ENCODE results near the gene UGT1A7.

Gene UGT1A7

GRCh38 chr2:233814056-233814835 is 132.5 kb downstream of the UGT1A7 start:
- no peak for DNase-seq (ENCODE audit: low read depth)
- TF ChIP-seq, protein P1, sequence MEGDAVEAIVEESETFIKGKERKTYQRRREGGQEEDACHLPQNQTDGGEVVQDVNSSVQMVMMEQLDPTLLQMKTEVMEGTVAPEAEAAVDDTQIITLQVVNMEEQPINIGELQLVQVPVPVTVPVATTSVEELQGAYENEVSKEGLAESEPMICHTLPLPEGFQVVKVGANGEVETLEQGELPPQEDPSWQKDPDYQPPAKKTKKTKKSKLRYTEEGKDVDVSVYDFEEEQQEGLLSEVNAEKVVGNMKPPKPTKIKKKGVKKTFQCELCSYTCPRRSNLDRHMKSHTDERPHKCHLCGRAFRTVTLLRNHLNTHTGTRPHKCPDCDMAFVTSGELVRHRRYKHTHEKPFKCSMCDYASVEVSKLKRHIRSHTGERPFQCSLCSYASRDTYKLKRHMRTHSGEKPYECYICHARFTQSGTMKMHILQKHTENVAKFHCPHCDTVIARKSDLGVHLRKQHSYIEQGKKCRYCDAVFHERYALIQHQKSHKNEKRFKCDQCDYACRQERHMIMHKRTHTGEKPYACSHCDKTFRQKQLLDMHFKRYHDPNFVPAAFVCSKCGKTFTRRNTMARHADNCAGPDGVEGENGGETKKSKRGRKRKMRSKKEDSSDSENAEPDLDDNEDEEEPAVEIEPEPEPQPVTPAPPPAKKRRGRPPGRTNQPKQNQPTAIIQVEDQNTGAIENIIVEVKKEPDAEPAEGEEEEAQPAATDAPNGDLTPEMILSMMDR (IDR thresholded peaks at IDR 0.05; ENCODE audit: low read depth, low read length, missing control alignments): no peak
- in situ Hi-C loops (cut with HindIII; ENCODE audit: low sequenced_read_pairs): no loop called here
- no peak overlapping the region for H3K4me3 ChIP-seq (ENCODE audit: low read depth, low read length)

DNA sequence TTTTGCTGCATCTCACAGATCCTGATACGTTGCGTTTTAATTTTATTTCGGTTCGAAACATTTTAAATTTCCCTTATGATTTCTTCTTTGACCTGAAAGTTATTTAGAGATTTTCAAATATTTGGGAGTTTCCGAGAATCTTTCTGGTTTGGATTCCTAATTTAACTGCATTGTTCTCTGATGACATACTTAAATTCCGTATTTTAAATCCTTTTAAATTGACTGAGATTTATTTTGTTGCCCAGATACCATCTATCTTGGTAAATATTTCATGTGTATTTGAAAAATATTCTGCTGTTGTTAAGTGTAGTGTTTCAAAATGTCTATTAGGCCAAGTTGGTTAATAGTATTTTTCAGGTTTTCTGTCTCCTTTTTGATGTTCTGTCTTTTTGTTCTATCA is 134.2 kb downstream of the UGT1A7 start:
- TF ChIP-seq, protein P1 (IDR thresholded peaks at IDR 0.05; ENCODE audit: low read depth, low read length, missing control alignments): no peak
- DNase-seq (ENCODE audit: low read depth): no peak
- in situ Hi-C loops (cut with HindIII; ENCODE audit: low sequenced_read_pairs): no loop called here
- H3K4me3 ChIP-seq (ENCODE audit: low read depth, low read length): no peak overlapping the region

GRCh38 chr2:233816334-233816733 is 134.6 kb downstream of the UGT1A7 start:
- in situ Hi-C loops (cut with HindIII; ENCODE audit: low sequenced_read_pairs): no loop called here
- TF ChIP-seq, protein P1 (IDR thresholded peaks at IDR 0.05; ENCODE audit: low read depth, low read length, missing control alignments): no peak
- no peak overlapping the region for H3K4me3 ChIP-seq (ENCODE audit: low read depth, low read length)
- no peak for DNase-seq (ENCODE audit: low read depth)

DNA sequence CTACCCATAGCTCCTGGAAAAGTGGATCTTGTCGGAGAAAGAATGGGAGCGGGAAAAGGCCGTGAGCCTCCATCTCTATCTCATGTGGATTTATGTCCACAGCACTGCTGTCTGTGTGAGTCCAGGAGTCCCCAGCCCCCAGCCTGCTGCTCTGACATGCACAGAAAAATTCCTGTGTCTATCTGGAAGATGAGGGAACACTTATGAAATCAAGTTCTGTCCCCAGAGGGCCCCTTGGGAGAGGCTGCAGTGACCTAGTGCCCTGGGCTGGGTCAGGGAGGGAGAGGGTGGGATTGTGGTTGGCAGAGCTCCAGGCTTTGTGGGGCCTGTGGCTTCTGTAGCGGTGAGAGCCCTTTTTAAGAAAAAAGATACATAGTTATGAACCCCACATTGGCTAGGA is 135.1 kb downstream of the UGT1A7 start:
- in situ Hi-C loops (cut with HindIII; ENCODE audit: low sequenced_read_pairs): no loop called here
- no peak overlapping the region for H3K4me3 ChIP-seq (ENCODE audit: low read depth, low read length)
- DNase-seq (ENCODE audit: low read depth): no peak
- TF ChIP-seq, protein P1 (IDR thresholded peaks at IDR 0.05; ENCODE audit: low read depth, low read length, missing control alignments): no peak

DNA sequence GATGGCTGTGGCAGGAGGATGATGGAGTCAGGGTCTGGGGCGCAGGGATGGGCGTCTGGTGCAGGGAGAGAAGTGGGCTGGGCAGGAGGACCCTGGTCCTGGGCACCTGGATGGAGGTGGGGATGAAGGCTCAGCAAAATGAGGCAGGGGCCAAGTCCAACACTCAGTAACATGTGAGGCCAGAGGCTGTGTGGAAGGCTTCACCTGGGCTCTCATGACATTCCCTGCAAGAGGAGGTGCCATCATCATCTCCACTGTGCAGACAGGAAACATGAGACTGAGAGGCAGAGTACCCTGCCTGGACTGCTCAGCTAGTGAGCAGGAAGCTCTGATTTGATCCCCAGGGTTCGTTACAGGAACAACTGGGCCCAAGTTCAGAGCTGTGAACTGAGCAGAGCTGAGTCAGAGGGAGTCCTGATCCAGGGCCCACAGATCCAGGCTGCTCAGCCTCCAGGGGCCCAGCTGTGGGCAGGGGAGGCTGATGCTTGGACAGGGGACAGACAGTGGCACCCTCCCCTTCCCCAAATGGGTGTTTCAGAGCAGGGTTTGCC is 135.7 kb downstream of the UGT1A7 start:
- TF ChIP-seq, protein P1 (IDR thresholded peaks at IDR 0.05; ENCODE audit: low read depth, low read length, missing control alignments): no peak
- in situ Hi-C loops (cut with HindIII; ENCODE audit: low sequenced_read_pairs): no loop called here
- no peak overlapping the region for H3K4me3 ChIP-seq (ENCODE audit: low read depth, low read length)
- no peak for DNase-seq (ENCODE audit: low read depth)

- in situ Hi-C loops (cut with HindIII; ENCODE audit: low sequenced_read_pairs): no loop called here
These were observed 136.4 kb downstream of the UGT1A7 start for GRCh38 chr2:233817995-233818638.

More at GRCh38 chr2:233817995-233818638, 136.4 kb downstream of the UGT1A7 start:
- H3K4me3 ChIP-seq (ENCODE audit: low read depth, low read length): no peak overlapping the region
- DNase-seq (ENCODE audit: low read depth): no peak
- TF ChIP-seq, protein P1 (IDR thresholded peaks at IDR 0.05; ENCODE audit: low read depth, low read length, missing control alignments): no peak

Measured in astrocyte of the cerebellum (primary cell).